ENCODE measurements around the gene LRRN4.

LRRN4 gene

DNA sequence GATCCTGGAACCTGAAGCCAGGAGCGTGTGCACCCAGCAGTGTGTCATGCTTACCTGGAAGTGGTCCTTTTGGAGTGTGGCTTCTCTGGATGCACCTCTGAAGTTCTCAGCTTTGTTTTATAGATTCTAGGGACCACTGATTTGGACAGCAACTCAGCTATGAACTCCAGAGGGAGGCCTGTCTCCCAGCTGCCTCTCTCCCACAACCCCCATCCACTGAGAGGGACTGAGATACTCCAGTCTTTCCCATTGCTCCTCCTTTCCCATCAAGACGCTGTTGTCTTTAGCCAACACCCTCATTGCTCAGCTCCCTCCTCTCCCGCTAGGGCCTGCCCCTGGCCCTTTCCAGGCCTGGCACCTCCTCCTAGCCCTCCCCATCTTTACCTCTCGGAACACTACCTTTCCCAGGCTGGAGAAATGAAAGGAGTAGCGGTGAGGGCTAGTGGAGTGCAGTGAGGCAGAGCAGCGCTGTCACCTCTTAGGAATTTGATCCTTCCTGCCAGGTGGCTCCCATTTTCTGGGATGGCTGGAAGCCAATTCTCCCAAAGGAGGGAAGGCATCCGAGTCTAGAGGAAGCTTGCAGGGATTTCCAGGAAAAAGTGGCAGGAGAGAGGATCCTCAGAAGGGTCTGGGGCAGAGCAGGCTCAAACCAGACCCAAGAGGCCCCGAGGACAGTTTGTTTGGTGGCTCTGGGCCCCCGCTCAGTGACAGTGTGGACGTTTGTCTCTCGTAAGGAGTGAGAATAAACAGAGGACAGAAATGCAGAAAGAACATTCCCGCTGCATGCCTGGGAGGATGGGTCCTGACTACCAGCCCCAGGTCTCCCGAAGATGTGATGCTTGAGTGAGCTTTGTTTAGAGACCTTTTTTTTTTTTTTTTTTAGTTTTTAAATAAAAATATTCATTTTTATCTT is at the start of gene LRRN4:
Gene LRRN4, minus strand, starts transcription at position 285 of the 913 bp plus-strand sequence. CDS start 1,261 bp downstream, outside the sequence.
- no peak for TF ChIP-seq EZH2phosphoT487 (IDR thresholded peaks at IDR 0.05; ENCODE audit: borderline replicate concordance, low read length)
- TF ChIP-seq, protein P1, sequence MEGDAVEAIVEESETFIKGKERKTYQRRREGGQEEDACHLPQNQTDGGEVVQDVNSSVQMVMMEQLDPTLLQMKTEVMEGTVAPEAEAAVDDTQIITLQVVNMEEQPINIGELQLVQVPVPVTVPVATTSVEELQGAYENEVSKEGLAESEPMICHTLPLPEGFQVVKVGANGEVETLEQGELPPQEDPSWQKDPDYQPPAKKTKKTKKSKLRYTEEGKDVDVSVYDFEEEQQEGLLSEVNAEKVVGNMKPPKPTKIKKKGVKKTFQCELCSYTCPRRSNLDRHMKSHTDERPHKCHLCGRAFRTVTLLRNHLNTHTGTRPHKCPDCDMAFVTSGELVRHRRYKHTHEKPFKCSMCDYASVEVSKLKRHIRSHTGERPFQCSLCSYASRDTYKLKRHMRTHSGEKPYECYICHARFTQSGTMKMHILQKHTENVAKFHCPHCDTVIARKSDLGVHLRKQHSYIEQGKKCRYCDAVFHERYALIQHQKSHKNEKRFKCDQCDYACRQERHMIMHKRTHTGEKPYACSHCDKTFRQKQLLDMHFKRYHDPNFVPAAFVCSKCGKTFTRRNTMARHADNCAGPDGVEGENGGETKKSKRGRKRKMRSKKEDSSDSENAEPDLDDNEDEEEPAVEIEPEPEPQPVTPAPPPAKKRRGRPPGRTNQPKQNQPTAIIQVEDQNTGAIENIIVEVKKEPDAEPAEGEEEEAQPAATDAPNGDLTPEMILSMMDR (IDR thresholded peaks at IDR 0.05; ENCODE audit: low read depth, low read length, poor library complexity, severe bottlenecking) = no peak
- Histone ChIP-seq H3K9me3 (ENCODE audit: control insufficient read depth, insufficient read depth, low read length) (no peaks in the 10 kb centered on the region), H3K79me2 (ENCODE audit: control insufficient read depth, low read length) (no peaks in the 10 kb centered on the region), H3K9me2 (replicated peaks; ENCODE audit: control insufficient read depth, low read length) (no peaks in the 10 kb centered on the region), H4K20me1 (ENCODE audit: control insufficient read depth, insufficient read depth, low read depth, low read length) (no peaks in the 10 kb centered on the region), H3K4me2 (ENCODE audit: low read length) (no peak within 1 kb of the TSS), H3K4me3 (ENCODE audit: low read length) (no peak within 1 kb of the TSS), H3K27me3 (ENCODE audit: control insufficient read depth, low read length) (peaks cover 2% of the 10 kb centered on the region; the same call in 1 of the 2 replicates), H3K36me3 (ENCODE audit: control insufficient read depth, low read length) (no peaks in the 10 kb centered on the region), H3F3A (ENCODE audit: control insufficient read depth, insufficient read depth) (no peaks in the 10 kb centered on the region), H3K27ac (ENCODE audit: low read depth, low read length) (no peak within 1 kb of the TSS), H3K4me1 (ENCODE audit: control insufficient read depth, low read length) (no peaks in the 10 kb centered on the region)

GRCh38 chr20:6103301-6103700 is 49.4 kb upstream of the LRRN4 start:
- Histone ChIP-seq H4K20me1 (ENCODE audit: control insufficient read depth, insufficient read depth, low read depth, low read length) (no peaks in the 10 kb centered on the region), H3K4me1 (ENCODE audit: control insufficient read depth, low read length) (no peaks in the 10 kb centered on the region), H3K9me2 (replicated peaks; ENCODE audit: control insufficient read depth, low read length) (no peaks in the 10 kb centered on the region), H3K9me3 (ENCODE audit: control insufficient read depth, insufficient read depth, low read length) (no peaks in the 10 kb centered on the region), H3K36me3 (ENCODE audit: control insufficient read depth, low read length) (no peaks in the 10 kb centered on the region), H3K4me2 (ENCODE audit: low read length) (no peak overlapping the region), H3K4me3 (ENCODE audit: low read length) (no peak overlapping the region), H3K79me2 (ENCODE audit: control insufficient read depth, low read length) (no peaks in the 10 kb centered on the region), H3K27ac (ENCODE audit: low read depth, low read length) (no peak overlapping the region), H3K27me3 (ENCODE audit: control insufficient read depth, low read length) (0 out of 2 replicates have a peak, but pooled peaks cover 3% of the 10 kb centered on the region), H3F3A (ENCODE audit: control insufficient read depth, insufficient read depth) (no peaks in the 10 kb centered on the region)
- TF ChIP-seq, protein P1 (IDR thresholded peaks at IDR 0.05; ENCODE audit: low read depth, low read length, poor library complexity, severe bottlenecking) = no peak
- TF ChIP-seq EZH2phosphoT487 (IDR thresholded peaks at IDR 0.05; ENCODE audit: borderline replicate concordance, low read length) = no peak

DNA sequence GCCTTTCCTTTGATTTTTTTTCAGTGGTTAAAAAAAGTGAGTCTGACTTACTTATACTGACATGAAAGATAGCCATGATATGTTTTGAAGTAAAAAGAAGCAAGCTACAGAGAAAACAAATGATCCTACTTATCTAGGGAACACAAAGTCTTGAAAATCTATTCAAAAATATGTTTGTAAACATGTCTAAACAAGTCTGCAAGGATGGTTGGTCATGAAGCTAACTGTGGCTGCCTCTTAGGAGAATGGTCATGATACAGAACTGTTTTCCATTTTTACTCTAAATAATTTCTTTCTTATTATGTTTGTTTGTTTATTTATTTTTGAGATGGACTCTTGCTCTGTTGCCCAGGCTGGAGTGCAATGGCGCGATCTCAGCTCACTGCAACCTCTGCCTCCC is 47.5 kb upstream of the LRRN4 start:
- Histone ChIP-seq H3K27ac (ENCODE audit: low read depth, low read length) (no peak overlapping the region), H3K4me3 (ENCODE audit: low read length) (no peak overlapping the region), H3F3A (ENCODE audit: control insufficient read depth, insufficient read depth) (no peaks in the 10 kb centered on the region), H3K27me3 (ENCODE audit: control insufficient read depth, low read length) (0 out of 2 replicates have a peak, but pooled peaks cover 3% of the 10 kb centered on the region), H3K4me2 (ENCODE audit: low read length) (no peak overlapping the region), H3K9me2 (replicated peaks; ENCODE audit: control insufficient read depth, low read length) (no peaks in the 10 kb centered on the region), H3K79me2 (ENCODE audit: control insufficient read depth, low read length) (no peaks in the 10 kb centered on the region), H3K9me3 (ENCODE audit: control insufficient read depth, insufficient read depth, low read length) (no peaks in the 10 kb centered on the region), H3K4me1 (ENCODE audit: control insufficient read depth, low read length) (no peaks in the 10 kb centered on the region), H3K36me3 (ENCODE audit: control insufficient read depth, low read length) (no peaks in the 10 kb centered on the region), H4K20me1 (ENCODE audit: control insufficient read depth, insufficient read depth, low read depth, low read length) (no peaks in the 10 kb centered on the region)
- TF ChIP-seq, protein P1 (IDR thresholded peaks at IDR 0.05; ENCODE audit: low read depth, low read length, poor library complexity, severe bottlenecking) = no peak
- no peak for TF ChIP-seq EZH2phosphoT487 (IDR thresholded peaks at IDR 0.05; ENCODE audit: borderline replicate concordance, low read length)

All from DOHH2 (cell line).